Stimulated activated CD8-positive, alpha-beta memory T cell treated with anti-CD3 and anti-CD28 coated beads, Interleukin-7, amount 100 ng/mL, for 4 hours (primary cell): ENCODE results near the gene ITGB2.

Experiments used
- DNase-seq, 2 donors: peaks; one replicate each; pipeline ENCODE4 v3.0.0-alpha.2; 2020; ENCODE audit warnings: low read depth in 2 of 2

Gene ITGB2

DNA sequence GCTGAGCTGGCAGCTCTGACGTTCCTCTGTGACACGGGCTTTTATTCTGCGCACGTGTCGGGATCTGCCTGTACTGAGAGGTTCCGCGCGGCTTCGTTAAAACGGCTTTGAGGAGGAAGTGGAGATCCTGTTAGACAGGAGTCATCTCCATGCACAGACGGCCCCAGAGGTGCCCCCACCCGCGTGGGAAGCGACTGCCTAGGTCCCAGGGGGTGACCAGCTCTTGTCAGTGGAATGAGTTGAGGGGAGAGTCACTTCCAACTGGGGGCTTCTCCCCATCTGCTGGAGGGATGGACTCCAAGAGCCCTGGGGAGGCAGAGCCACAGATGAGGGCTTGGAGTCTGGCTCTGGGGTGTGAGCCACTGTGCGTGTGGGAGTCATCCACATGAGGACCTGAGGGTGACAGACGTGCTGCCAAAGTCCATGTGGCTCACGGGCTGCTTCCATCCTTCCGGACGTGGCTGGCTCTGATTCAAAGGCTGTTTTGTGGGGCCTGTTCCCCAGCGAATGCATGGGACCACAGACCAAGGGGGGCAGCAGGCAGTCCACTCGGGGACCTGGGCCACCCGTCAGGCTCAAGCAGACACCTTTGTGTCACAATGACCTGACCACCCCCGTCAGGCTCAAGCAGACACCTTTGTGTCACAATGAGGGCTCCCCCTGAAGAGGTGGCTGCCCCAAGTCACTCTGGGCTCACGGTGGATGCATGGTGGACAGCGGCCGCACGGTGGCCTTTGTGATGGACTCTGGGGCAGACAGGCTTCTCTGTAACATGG lies 74.0 kb downstream of the ITGB2 start:
- no peak for DNase-seq

DNA sequence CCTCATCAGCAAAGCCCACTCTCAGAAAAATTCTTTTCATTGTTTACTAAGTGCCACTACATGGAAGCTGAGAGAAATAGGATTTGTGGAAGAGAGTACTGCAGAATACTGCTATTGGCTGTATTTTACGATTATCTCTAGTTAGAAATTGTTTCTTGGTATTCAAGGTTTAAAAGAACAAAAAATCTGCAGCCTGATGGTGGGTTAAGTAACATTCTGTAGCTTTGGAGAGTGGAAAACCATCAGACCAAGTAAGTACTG lies 74.5 kb downstream of the ITGB2 start:
- DNase-seq: no peak

DNA sequence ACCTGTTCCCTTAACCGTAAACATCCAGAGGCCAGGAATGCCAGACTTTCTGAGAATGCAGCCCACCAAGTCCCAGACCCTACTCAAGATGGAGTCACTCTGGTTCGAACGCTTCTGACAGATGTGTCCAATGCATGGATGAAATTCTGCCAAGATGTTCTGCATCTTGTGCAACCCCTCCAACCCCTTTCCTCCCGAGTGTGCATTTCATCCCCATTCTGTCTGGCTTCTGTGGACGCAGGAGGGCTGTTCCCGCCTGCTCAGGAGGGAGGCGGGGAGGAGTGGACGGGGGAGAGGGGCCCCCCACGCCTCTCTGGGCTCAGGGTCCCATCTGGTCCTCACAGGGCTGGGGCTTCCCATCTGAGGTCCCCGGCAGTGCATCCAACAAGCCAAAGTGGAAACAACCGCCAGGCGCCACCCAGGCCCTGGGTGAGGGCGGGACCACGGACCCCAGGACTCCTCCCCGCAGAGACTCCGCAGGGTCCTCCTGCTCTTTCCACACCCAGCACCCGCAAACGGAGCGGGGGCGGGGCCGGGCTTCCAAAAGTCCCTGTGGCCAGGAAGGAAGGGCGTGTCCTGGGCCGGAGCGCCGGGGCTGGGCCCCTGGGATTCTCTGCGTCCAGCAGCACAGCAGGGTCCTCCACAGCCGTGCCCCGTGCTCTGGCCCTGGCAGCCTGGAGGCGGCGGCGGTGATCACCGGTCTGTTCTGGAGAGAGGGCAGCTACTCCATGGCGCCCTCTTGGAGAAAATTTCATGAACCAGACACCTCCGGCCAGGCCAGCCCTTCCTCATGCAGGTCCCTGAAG lies 75.1 kb downstream of the ITGB2 start:
- DNase-seq: peak in 1 of 2 donors; percentile 32

DNA sequence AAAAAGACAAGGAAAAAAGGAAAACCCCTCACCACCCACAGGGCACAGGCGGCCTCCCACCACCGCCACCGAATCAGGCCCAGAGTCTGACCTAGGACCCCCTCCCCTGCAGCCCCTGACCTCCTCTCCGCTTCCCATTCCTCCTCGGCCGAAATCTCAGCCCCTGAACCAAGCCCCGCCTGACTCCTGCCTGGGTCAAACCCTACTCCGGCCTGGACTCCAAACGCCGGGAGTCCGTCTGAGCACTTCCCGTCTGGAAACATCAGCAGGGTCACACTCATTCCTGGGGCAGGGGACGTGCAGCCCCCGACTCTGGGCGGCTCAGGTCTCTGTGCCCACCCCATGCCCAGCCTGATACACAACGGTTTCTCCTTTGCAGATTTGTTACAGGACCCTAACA lies 76.4 kb downstream of the ITGB2 start:
- DNase-seq: no peak

- no peak for DNase-seq
Observed at GRCh38 chr21:44842721-44843445, 77.8 kb downstream of the ITGB2 start.

DNA sequence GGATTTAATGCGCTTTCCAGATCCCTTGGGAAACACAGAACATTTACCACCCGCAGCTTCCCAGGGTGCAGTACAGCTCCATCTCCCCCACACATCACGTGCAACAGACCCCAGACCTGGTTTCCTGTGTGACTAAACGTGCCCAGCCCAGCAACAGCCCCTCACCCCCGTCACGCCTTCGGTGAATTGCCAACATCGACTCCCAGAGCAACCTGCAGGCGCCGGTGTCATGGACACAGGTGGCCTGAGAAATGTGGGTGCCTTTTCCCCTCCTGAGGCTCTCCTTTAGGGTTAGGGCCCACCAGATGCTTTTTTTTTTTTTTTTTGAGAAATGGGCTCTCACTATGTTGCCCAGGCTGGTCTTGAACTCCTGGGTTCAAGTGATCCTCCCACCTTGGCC lies 78.6 kb downstream of the ITGB2 start:
- DNase-seq: no peak

- no peak for DNase-seq
Observed at GRCh38 chr21:44840771-44841170, 79.9 kb downstream of the ITGB2 start.

- no peak for DNase-seq
Observed at GRCh38 chr21:44838951-44839350, 81.7 kb downstream of the ITGB2 start.

DNA sequence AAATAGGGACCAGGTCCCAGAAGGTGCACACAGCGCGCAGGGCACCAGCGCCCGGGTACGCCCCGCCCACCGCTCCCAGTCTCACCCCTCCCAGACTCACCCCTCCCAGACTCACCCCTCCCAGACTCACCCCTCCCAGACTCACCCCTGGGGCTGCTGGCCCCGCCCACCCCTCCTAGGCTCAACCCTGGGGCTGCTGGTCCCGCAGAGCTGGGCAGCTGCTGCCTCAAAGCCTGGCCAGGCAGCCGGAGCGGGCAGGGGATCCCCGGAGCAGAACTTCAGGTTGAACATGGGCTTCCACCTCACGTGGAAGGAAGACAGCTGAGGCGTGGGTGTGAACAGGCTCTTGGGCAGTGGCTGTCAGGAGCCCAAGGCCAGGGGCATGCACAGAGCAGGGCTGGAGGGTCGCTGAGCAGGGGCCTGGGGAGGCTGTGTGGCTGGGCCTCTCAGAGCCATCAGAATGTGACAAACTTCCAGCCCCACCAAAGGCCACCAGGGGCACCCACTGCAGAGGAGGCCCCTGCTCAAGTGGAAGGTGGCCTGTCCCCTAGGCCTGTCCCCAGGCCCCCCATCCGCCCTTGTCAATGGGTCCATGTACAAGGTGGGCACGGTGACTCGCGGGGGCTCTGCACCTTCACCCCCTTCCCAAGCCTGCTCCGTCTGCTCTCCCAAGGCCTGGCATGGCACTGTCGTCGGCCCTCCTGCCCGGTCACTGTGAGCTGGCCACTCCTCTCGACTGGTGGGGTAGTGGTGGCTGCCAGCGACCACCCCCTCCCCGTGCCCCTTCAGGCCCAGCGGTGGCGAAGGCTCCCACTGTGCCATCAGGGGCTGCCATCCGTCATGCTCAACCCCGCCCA lies 82.4 kb downstream of the ITGB2 start:
- no peak for DNase-seq

DNA sequence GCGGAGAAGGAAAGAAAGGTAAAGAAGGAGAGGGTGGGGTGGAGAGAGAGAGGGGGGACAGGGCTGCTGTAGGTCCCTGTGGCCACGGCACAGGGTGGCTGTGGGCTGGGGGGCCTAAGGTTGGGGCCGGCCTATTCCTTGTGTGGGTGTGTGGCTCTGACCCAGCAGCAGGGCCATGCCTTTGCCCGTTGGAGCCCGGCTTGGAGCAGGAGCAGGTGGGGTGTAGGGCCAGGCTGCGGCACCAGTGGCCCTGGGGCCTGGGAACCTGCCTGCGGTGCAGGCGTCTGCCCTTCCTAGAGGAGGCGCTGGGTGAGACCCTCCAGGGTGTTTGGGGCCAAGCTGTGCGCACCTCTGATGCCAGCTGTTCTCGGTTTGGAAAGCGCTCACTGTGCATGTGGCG lies 83.2 kb downstream of the ITGB2 start:
- no peak for DNase-seq

DNA sequence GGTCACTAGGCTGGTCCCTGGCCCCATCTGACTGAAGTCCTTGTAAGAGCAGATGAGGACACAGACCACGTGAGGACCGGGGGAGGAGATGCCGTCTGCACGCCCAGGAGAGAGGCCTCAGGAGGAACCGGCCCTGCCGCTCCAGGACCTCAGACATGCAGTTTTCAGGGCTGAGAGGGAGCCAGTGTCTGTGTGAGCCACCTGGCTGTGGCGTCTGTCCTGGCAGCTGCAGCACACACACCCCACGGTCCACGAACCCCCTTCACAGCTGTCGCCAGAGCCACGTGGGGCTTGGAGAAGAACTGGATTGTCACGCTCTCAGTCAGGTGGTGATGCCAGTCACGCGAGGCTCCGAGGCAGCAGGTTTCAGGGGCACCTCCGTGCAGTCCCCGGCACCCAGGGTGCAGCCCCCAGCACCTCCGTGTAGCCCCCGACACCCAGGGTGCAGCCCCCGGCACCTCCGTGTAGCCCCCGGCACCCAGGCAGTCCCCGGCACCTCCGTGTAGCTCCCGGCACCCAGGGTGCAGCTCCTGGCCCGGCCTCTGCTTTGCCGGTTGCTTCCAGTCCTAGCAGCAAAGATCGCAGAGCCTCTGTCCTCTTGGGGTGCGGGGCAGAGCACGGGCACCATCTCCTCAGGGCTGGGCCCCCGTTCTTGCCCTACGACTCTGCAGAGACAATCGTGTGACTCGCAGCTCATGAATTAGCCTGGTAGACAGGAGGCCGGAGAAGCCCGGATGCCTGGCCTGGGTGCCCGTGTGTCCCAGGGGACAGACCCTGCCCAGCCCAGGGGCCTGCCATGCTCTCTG lies 83.8 kb downstream of the ITGB2 start:
- DNase-seq: no peak

- DNase-seq: no peak
Observed at GRCh38 chr21:44836349-44836665, 84.4 kb downstream of the ITGB2 start.
